WTC11 (cell line): ENCODE measurements around the gene MARVELD3. TPM values are rescaled to one million over a fixed set of nuclear protein-coding genes. Genes with fewer than 3 reads are reported as not detected.

Source experiments
- ATAC-seq: fragments of 200-7000 bp; cut with Tn5 transposase; 2 replicates; pipeline ENCODE4 v1.10.0; 2021; ENCODE audit warnings: mild to moderate bottlenecking, moderate library complexity
- CTCF ChIA-PET: fragments of 300-600 bp; sonication (Branson Sonifier 250); formaldehyde crosslinking; loops from one replicate; lab custom pipeline; 2021; ENCODE audit warnings: antibody characterized with exemption; lab: Charles Lee
- POLR2A ChIA-PET: fragments of 350-600 bp; sonication (Branson Sonifier 250); formaldehyde crosslinking; loops from one replicate; lab custom pipeline; 2021; ENCODE audit warnings: antibody characterized with exemption; lab: Charles Lee
- DNase-seq: peaks from one replicate; pipeline ENCODE4 v3.0.0; 2021; ENCODE audit warnings: low spot score
- H3K27ac Mint-ChIP-seq: 2 replicates; pipeline ENCODE4 v1.8.0; 2021; ENCODE audit warnings: mixed read lengths
- H3K27me3 Mint-ChIP-seq: 2 replicates; pipeline ENCODE4 v1.8.0; 2021; ENCODE audit warnings: low read depth, mild to moderate bottlenecking, moderate library complexity, mixed read lengths
- H3K36me3 Mint-ChIP-seq: 2 replicates; pipeline ENCODE4 v1.8.0; 2021; ENCODE audit warnings: mixed read lengths
- H3K4me1 Mint-ChIP-seq: 2 replicates; pipeline ENCODE4 v1.8.0; 2022; ENCODE audit warnings: mixed read lengths
- H3K4me3 Mint-ChIP-seq: 2 replicates; pipeline ENCODE4 v1.8.0; 2021; ENCODE audit warnings: mild to moderate bottlenecking, moderate library complexity, mixed read lengths
- H3K9me3 Mint-ChIP-seq: 2 replicates; pipeline ENCODE4 v1.8.0; 2021; ENCODE audit warnings: mixed read lengths
- ARID4B ChIP-seq: sonication (generic); formaldehyde crosslinking; IDR thresholded peaks from 2 replicates; pipeline ENCODE4 v1.8.0; 2023; ENCODE audit warnings: missing genetic modification reagents, mild to moderate bottlenecking, borderline replicate concordance
- ATF3 ChIP-seq: sonication (generic); formaldehyde crosslinking; conservative IDR thresholded peaks from 2 replicates; pipeline ENCODE4 v1.8.1; 2022; ENCODE audit warnings: mild to moderate bottlenecking, missing genetic modification reagents
- CREM ChIP-seq: sonication (generic); formaldehyde crosslinking; IDR thresholded peaks from 2 replicates; pipeline ENCODE4 v1.8.1; 2022; ENCODE audit warnings: mild to moderate bottlenecking, missing genetic modification reagents, moderate library complexity
- E2F1 ChIP-seq: sonication (generic); formaldehyde crosslinking; IDR thresholded peaks from 2 replicates; pipeline ENCODE4 v1.8.0; 2022; ENCODE audit warnings: mild to moderate bottlenecking, missing genetic modification reagents
- GRHL2 ChIP-seq: fragments of 250-450 bp; sonication (Bioruptor Pico); IDR thresholded peaks from 2 replicates; pipeline ENCODE4 v1.8.0; 2022; ENCODE audit warnings: mild to moderate bottlenecking, moderate library complexity; ENCODE audit not compliant: insufficient replicate concordance, severe bottlenecking
- MYBL2 ChIP-seq: sonication (generic); formaldehyde crosslinking; IDR thresholded peaks from 2 replicates; pipeline ENCODE4 v1.8.1; 2023; ENCODE audit warnings: mild to moderate bottlenecking, moderate library complexity, missing genetic modification reagents
- NR2C2 ChIP-seq: sonication (generic); formaldehyde crosslinking; IDR thresholded peaks from 2 replicates; pipeline ENCODE4 v1.8.0; 2022; ENCODE audit warnings: mild to moderate bottlenecking, missing genetic modification reagents
- OVOL2 ChIP-seq: fragments of 250-450 bp; sonication (Bioruptor Pico); IDR thresholded peaks from 2 replicates; pipeline ENCODE4 v1.9.0; 2021; ENCODE audit warnings: mild to moderate bottlenecking, borderline replicate concordance
- SMAD3 ChIP-seq: sonication (generic); formaldehyde crosslinking; IDR thresholded peaks from 2 replicates; pipeline ENCODE4 v1.8.0; 2022; ENCODE audit warnings: missing genetic modification reagents, mild to moderate bottlenecking, borderline replicate concordance
- TP53 ChIP-seq: sonication (generic); formaldehyde crosslinking; IDR thresholded peaks from 2 replicates; pipeline ENCODE4 v1.8.1; 2023; ENCODE audit warnings: mild to moderate bottlenecking, missing genetic modification reagents
- ZBTB43 ChIP-seq: sonication (generic); formaldehyde crosslinking; IDR thresholded peaks from 2 replicates; pipeline ENCODE4 v1.8.1; 2023; ENCODE audit warnings: mild to moderate bottlenecking, missing genetic modification reagents
- ZNF416 ChIP-seq: fragments of 250-450 bp; sonication (Bioruptor Pico); IDR thresholded peaks from 2 replicates; pipeline ENCODE4 v1.9.0; 2021; ENCODE audit warnings: mild to moderate bottlenecking, inconsistent platforms
- total RNA-seq: library from RNA; stranded (reverse); gene quantifications from 3 replicates; pipeline ENCODE4 v1.2.3, GENCODE V29; 2021
- TF ChIP-seq, protein P1 (sequence below): sonication (generic); formaldehyde crosslinking; IDR thresholded peaks from 2 replicates; pipeline ENCODE4 v1.8.1; 2023; ENCODE audit warnings: mild to moderate bottlenecking, missing genetic modification reagents, borderline replicate concordance
- TF ChIP-seq, protein P2 (sequence below): sonication (generic); formaldehyde crosslinking; IDR thresholded peaks from 2 replicates; pipeline ENCODE4 v1.8.0; 2022; ENCODE audit warnings: mild to moderate bottlenecking, missing genetic modification reagents
- TF ChIP-seq, protein P3 (sequence below): fragments of 250-450 bp; sonication (Bioruptor Pico); IDR thresholded peaks from 2 replicates; pipeline ENCODE4 v1.8.0; 2021; ENCODE audit warnings: mild to moderate bottlenecking

MARVELD3 gene
- total RNA-seq, 1 experiment from 2014 or later, result 30.0 TPM

- TF ChIP-seq ZBTB43 (CRISPR knock-in tag), result no peak
- TF ChIP-seq MYBL2 (CRISPR knock-in tag), result no peak
- no peak for TF ChIP-seq CREM
- no peak for TF ChIP-seq ZNF416
- TF ChIP-seq, protein P1, sequence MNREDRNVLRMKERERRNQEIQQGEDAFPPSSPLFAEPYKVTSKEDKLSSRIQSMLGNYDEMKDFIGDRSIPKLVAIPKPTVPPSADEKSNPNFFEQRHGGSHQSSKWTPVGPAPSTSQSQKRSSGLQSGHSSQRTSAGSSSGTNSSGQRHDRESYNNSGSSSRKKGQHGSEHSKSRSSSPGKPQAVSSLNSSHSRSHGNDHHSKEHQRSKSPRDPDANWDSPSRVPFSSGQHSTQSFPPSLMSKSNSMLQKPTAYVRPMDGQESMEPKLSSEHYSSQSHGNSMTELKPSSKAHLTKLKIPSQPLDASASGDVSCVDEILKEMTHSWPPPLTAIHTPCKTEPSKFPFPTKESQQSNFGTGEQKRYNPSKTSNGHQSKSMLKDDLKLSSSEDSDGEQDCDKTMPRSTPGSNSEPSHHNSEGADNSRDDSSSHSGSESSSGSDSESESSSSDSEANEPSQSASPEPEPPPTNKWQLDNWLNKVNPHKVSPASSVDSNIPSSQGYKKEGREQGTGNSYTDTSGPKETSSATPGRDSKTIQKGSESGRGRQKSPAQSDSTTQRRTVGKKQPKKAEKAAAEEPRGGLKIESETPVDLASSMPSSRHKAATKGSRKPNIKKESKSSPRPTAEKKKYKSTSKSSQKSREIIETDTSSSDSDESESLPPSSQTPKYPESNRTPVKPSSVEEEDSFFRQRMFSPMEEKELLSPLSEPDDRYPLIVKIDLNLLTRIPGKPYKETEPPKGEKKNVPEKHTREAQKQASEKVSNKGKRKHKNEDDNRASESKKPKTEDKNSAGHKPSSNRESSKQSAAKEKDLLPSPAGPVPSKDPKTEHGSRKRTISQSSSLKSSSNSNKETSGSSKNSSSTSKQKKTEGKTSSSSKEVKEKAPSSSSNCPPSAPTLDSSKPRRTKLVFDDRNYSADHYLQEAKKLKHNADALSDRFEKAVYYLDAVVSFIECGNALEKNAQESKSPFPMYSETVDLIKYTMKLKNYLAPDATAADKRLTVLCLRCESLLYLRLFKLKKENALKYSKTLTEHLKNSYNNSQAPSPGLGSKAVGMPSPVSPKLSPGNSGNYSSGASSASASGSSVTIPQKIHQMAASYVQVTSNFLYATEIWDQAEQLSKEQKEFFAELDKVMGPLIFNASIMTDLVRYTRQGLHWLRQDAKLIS (CRISPR knock-in tag), result no peak
- TF ChIP-seq NR2C2 (CRISPR knock-in tag), result no peak
- TF ChIP-seq ARID4B (CRISPR knock-in tag), result no peak
- TF ChIP-seq, protein P2, sequence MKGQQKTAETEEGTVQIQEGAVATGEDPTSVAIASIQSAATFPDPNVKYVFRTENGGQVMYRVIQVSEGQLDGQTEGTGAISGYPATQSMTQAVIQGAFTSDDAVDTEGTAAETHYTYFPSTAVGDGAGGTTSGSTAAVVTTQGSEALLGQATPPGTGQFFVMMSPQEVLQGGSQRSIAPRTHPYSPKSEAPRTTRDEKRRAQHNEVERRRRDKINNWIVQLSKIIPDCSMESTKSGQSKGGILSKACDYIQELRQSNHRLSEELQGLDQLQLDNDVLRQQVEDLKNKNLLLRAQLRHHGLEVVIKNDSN (CRISPR knock-in tag), result no peak
These were observed 5.8 kb downstream of the MARVELD3 start (continued) for GRCh38 chr16:71631776-71632175.

DNA sequence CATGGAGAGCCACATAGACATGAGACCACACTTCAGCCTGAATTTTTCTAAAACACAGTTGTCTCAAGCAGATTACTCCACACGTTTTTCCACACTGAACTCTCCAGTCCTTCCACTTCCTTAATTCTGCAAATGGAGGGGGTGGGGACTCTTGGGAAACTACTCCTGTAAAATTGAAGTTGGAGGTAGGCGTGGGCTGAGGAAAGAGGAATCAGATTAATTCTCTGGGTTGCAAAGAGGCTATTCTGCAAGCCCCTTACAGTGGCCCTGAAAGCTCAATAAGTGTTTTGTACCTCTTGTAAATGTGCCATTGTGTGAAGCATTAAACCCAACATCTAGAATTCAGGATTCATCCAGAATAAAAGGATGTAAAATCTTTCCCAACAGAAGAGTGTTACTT, 9.6 kb downstream of the MARVELD3 start:
- POLR2A ChIA-PET, result no interaction called here

More for the DNA sequence above, 9.6 kb downstream of the MARVELD3 start:
- H3K4me1 Mint-ChIP-seq, result peaks cover 18% of the 10 kb centered on the region
- H3K9me3 Mint-ChIP-seq, result no peaks in the 10 kb centered on the region
- no peak overlapping the region for H3K4me3 Mint-ChIP-seq
- no peaks in the 10 kb centered on the region for H3K27me3 Mint-ChIP-seq
- ATAC-seq, result no peak
- CTCF ChIA-PET, result no interaction called here
- H3K27ac Mint-ChIP-seq, result peak overlapping the region; percentile 19; the same call in 1 of the 2 replicates
- DNase-seq, result no peak
- TF ChIP-seq ATF3 (no peak), OVOL2 (no peak), E2F1 (CRISPR knock-in tag) (no peak), TP53 (no peak), GRHL2 (CRISPR knock-in tag) (no peak), ZBTB43 (CRISPR knock-in tag) (no peak), SMAD3 (no peak)
- TF ChIP-seq, protein P3, sequence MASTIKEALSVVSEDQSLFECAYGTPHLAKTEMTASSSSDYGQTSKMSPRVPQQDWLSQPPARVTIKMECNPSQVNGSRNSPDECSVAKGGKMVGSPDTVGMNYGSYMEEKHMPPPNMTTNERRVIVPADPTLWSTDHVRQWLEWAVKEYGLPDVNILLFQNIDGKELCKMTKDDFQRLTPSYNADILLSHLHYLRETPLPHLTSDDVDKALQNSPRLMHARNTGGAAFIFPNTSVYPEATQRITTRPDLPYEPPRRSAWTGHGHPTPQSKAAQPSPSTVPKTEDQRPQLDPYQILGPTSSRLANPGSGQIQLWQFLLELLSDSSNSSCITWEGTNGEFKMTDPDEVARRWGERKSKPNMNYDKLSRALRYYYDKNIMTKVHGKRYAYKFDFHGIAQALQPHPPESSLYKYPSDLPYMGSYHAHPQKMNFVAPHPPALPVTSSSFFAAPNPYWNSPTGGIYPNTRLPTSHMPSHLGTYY (CRISPR knock-in tag), result no peak
- H3K36me3 Mint-ChIP-seq, result peaks cover 54% of the 10 kb centered on the region
